ENCODE measurements around the gene VIPAS39. TPM values are rescaled to one million over a fixed set of nuclear protein-coding genes. Genes with fewer than 3 reads are reported as not detected.
A peak's percentile ranks its signal among the peaks of the same experiment; 100 is the strongest.

The VIPAS39 gene
- total and polyA plus RNA-seq, 9 of the 15 experiments (the other 6 are each of a cell fraction or from before 2014, with no cell fraction given), result 5.7 to 25.6 (median 9.9) TPM

GRCh38 chr14:77457522-77458248 is at the start of gene VIPAS39, which contains the start of gene AHSA1 (continued):
- no peak for TF ChIP-seq SNIP1 (IDR thresholded peaks at IDR 0.05; ENCODE audit: low read depth)
- TF ChIP-seq MCM3 (IDR thresholded peaks at IDR 0.05), result no peak
- TF ChIP-seq, protein P1, sequence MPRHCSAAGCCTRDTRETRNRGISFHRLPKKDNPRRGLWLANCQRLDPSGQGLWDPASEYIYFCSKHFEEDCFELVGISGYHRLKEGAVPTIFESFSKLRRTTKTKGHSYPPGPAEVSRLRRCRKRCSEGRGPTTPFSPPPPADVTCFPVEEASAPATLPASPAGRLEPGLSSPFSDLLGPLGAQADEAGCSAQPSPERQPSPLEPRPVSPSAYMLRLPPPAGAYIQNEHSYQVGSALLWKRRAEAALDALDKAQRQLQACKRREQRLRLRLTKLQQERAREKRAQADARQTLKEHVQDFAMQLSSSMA (CRISPR knock-in tag; IDR thresholded peaks at IDR 0.05), result no peak
- TF ChIP-seq PCBP2 (IDR thresholded peaks at IDR 0.05; ENCODE audit: low read depth, low read length, poor library complexity, severe bottlenecking), result no peak
- TF ChIP-seq HNRNPLL (IDR thresholded peaks at IDR 0.05; ENCODE audit: low read depth, low read length, poor library complexity, severe bottlenecking), result peak; percentile 74
- TF ChIP-seq, protein P2, sequence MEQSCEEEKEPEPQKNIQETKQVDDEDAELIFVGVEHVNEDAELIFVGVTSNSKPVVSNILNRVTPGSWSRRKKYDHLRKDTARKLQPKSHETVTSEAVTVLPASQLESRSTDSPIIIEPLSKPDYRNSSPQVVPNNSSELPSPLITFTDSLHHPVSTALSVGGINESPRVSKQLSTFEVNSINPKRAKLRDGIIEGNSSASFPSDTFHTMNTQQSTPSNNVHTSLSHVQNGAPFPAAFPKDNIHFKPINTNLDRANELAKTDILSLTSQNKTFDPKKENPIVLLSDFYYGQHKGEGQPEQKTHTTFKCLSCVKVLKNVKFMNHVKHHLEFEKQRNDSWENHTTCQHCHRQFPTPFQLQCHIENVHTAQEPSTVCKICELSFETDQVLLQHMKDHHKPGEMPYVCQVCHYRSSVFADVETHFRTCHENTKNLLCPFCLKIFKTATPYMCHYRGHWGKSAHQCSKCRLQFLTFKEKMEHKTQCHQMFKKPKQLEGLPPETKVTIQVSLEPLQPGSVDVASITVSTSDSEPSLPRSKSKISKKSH (CRISPR knock-in tag; IDR thresholded peaks at IDR 0.05), result no peak
- no peak for TF ChIP-seq ZNF444 (CRISPR knock-in tag; IDR thresholded peaks at IDR 0.05)
- TF ChIP-seq MYBL2 (IDR thresholded peaks at IDR 0.05; ENCODE audit: low read depth), result no peak
- TF ChIP-seq MYBL2 (CRISPR knock-in tag; IDR thresholded peaks at IDR 0.05; ENCODE audit: borderline replicate concordance), result no peak
- no peak for TF ChIP-seq NFE2L1 (tag; IDR thresholded peaks at IDR 0.05; ENCODE audit: borderline replicate concordance, low read depth)
- TF ChIP-seq GATAD2B (IDR thresholded peaks at IDR 0.05; ENCODE audit: borderline replicate concordance), result no peak
- no peak for TF ChIP-seq ZNF408 (CRISPR knock-in tag; IDR thresholded peaks at IDR 0.05; ENCODE audit: low read depth)
- TF ChIP-seq SAFB2 (IDR thresholded peaks at IDR 0.05; ENCODE audit: borderline replicate concordance, low read depth, low read length, severe bottlenecking), result no peak
- TF ChIP-seq ATF1 (CRISPR knock-in tag; IDR thresholded peaks at IDR 0.05), result no peak
- TF ChIP-seq ATF1 (tag; IDR thresholded peaks at IDR 0.05), result peak; percentile 95
- TF ChIP-seq ZNF253 (CRISPR knock-in tag; conservative IDR thresholded peaks at IDR 0.05), result no peak
- TF ChIP-seq POLR2A (conservative IDR thresholded peaks at IDR 0.05), result peak; percentile 78
- no peak for TF ChIP-seq ZNF507 (tag; conservative IDR thresholded peaks at IDR 0.05)
